Activated gamma-delta T cell (primary cell): ENCODE data around the gene TMED10.
"Not testable (repeated sequence)": the region's sequence is repeated elsewhere in the genome, so short reads cannot be mapped to it uniquely, and the experiment has no call there.

Experiments used
- DNase-seq: peaks from one replicate; lab custom pipeline; 2025; lab: John Stamatoyannopoulos, UW

Gene TMED10

DNA sequence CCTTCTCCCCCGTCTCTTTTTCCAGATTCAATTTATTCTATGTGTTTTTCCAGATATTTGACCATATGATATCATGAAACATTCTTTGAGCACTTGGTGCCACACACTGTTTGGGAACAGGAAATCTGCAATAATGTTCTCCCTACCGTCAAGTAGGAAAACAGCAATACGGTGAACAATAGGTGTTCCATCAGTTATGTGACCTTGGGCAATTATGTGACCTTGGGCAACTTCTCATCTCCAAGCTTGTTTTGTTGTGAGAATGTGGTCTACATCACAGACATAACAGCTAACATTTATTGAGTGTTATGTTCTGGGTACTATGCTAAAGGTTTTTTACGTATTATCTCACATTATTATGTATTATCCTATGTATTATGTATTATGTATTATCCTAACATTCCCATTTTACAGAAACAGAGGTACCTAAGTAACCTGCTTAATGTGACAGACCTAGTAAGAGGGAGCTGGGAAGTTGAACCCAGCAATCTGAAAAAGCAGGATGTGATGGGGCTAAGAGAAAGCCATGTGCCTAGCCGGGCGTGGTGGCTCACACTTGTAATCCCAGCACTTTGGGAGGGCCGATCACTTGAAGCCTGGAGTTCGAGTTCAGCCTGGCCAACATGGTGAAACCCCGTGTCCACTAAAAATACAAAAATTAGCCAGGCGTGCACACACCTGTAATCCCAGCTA lies 48.4 kb downstream of the TMED10 start:
- no peak for DNase-seq

DNA sequence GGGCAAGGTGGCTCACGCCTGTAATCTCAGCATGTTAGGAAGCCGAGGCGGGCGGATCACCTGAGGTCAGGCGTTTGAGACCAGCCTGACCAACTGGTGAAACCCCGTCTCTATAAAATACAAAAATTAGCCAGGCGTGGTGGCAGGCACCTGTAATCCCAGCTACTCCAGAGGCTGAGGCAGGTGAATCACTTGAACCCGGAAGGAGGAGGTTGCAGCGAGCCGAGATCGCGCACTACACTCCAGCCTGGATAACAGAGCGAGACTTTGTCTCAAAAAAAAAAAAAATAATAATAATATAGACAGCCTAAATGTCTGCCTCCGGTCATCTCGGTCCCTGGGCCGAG lies 49.0 kb downstream of the TMED10 start:
- not testable (repeated sequence) for DNase-seq

DNA sequence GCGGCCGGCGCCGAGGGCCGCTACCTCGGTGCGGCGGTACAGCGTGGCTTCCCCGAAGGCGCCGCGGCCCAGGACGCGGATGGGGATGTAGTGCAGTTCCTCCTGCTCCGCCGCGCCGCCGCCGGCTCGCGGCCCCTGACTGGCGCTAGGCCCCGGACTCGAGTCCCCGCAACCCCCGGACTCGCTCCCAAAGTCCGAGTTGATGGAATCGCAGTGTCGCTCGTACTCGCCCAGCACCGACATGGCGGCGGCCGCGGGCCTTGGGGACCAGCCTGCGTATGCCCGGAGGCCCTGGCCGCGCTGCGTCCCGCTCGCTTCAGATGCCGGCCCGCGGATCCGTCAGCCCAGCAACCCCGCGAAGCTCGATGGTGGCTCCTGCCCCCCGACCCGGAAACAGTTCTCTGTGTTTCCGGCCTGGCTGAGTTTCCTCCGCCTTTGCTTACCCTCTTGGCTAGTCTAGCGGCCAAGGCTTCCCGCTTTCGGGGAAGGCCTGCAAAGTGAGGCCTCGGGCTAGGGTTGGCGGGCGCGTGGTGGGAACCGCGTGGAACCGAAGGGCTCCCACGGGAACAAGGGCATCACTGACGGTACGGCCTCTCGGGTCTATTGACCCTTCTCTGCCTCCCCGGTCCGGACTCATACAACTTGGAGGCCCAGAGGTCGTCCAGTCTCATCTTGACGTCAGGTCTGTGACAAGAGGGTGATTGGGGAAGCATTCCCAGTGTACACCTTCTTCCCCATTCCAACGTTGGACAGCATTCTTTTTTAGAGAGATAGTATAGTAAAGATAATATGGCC lies 49.5 kb downstream of the TMED10 start, which contains the start of gene NEK9:
TSS of gene NEK9 (minus strand) at position 370 of the 795 bp plus-strand sequence. CDS start at position 243, 127 bp downstream.
- DNase-seq, result peak; percentile 65

DNA sequence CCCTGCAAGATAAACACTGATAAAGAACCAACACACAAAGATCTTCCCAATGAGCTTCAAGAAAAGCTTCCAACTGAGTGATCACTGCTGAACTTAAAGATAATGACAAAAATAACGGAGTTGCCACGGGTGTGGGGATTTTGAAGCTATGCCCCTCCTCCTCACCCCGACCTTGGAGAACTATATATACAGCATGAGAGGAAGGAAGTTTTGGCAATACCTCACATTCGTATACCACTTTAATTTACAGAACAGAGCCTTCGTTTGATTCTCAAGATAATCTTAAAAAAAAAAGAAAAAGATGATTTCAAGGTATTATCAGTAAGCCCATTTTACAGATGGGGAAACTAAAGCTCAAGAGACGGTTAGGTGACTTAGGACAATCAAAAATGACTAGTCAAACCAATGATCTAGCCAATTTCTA lies 50.3 kb downstream of the TMED10 start:
- no peak for DNase-seq

DNA sequence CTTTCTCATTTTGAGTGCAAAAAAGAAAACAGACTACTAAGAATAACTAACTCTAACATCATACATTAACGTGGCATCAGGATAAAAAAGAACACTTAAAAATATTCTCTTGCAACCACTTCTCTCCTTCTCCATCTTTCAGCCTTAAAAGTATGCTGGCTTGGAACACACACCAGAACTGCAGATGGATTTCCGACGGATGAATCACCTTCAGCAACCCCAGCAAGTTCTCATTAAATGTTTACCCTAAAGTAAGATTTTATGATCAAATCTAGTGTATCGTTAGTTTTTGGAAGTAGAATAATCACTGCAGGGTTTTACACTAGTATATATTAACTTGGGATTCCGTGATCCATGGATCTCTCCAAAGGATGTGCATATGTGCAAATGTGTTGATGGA lies 50.8 kb downstream of the TMED10 start:
- no peak for DNase-seq

DNA sequence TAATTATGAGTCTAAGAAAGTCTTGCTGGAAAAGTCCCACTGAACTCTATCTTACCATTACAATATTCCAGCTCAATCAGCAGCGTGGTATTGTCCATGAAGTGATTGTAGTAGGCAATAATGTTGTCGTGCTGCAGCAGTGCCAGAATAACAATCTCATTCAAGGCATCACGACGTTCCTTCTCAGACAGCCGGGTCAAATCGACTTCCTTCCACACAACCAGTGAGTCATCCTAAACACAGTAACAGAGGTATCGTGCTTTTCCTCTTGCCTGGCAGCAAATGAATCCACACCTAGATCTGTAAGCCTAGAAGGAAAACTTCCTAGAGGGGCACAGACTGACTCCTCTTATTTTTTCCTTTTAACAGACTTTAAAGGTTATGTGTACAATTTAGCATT lies 52.4 kb downstream of the TMED10 start:
- DNase-seq, result no peak

DNA sequence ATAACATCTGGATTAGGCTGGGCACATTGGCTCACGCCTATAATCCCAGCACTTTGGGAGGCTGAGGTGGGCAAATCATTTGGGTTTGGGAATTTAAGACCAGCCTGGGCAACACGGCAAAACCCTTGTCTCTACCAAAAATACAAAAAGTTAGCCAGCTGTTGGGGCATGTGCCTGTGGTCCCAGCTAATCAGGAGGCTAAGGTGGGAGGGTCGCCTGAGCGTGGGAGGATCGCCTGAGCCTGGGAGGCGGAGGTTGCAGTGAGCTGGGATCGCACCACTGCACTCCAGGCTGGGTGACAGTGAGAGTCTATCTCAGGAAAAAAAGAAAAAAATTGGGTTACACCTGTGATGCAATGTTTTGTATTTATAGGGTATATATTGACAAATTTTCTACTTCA lies 54.9 kb downstream of the TMED10 start:
- DNase-seq, result no peak

DNA sequence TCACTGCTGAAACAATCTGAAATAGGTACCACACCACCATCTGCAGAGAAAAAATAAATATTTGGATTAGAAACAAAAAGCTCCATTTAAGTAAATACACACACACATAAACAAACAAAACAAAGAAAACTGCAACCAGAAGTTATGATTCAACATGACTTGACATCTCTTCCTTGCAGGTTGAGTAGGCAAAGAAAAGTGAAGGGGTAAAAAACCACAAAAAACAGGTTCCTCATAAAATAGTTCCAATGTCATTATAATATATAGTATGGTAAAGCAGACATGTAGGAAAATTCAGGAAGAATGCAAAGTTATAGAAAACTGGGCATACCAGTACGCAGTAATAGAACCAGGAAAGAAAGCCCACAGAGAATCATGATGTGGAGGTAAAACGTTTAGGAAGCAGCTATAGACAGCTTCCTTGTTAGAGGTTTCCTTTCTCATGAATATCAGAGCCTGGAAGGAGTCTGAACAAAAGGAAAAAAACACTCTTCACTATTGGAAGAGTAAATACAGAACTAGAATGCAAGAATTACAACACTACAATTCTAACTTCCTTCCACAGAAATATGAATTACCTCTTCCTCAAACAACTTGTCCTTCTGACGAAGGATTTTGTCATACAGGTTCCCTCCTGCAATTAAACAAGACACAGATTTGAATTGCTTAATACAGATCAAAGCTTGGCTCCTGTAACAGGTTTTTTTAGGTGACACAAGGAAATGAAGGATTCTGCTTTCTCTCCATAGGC lies 55.7 kb downstream of the TMED10 start:
- no peak for DNase-seq

DNA sequence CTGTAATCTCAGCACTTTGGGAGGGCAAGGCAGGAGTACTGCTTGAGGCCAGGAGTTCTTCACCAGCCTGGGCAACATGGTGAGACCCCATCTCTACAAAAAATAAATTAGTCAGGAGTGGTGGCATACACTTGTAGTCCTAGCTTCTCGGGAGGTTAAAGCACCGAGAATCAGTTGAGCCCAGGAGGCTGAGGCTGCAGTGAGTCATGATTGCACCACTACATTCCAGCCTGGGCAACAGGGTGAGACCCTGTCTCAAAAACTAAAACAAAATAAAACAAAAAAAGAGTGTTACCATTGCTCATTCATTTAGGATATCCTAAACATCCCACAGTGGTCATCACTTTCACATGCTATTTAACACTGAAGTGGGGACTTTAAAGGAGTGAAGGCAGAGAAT lies 57.4 kb downstream of the TMED10 start:
- DNase-seq, result no peak

DNA sequence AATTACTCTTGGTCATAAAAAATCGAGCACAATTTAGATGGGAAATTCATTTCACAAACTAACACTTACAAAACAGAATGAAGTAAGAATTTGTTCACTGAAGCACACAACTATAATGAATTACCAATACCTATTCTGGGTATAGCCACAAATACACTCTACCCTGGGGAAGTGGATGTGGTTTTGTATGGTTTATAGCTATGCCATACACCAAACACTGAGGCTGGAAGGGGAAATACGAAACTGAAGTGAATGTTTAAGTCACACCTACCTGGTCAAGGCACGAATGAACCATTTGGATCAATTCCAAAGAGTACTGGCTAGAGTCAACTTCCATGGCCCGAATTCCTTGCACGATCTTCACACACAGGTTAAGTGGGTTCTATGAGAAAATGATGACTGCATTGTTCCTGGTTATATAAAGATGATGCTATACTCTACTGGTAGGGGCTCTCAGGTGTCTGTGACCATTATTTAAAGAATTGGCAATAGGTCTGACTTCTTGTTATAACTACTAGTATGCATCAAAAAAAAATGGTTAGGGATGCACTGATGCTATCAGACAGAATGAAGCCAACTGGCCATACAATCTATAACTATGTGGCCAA lies 62.4 kb downstream of the TMED10 start:
- no peak for DNase-seq

DNA sequence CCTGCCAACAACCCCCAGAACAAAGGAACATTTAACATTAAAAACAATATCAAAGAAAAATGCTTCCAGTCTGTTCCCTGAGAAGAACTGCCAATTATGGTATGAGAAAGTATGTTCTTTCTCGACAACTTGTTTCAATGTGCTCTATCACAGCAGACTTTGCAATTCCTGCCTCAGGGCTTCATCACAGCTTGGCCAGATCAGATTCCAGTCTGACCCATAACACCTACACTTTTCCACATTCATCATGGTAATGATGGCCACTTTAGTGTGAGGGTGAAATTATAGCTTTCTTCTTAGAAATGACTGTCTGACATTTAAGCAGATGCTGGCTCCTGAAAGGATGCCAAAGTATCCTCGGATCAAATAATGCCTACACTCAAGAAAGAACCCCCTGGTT lies 66.5 kb downstream of the TMED10 start:
- DNase-seq, result no peak

DNA sequence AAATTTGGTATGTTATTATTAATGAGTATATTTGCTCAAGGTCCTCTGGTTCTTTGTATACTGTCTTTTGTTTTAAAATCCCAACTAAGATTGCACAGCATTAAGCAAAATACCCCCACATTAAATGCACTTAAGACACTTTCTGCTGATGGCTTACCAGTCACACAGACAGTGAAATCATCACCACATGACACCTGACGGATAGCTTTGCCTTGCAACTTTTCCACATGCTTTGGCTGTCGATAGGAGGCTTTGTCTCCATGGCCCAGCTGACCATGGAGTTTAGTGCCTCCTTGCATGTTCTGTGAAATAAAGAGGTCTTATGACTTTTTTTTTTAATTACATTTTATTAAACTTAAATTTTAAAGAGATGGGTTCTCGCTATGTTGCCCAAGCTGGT lies 69.2 kb downstream of the TMED10 start:
- DNase-seq, result no peak

DNA sequence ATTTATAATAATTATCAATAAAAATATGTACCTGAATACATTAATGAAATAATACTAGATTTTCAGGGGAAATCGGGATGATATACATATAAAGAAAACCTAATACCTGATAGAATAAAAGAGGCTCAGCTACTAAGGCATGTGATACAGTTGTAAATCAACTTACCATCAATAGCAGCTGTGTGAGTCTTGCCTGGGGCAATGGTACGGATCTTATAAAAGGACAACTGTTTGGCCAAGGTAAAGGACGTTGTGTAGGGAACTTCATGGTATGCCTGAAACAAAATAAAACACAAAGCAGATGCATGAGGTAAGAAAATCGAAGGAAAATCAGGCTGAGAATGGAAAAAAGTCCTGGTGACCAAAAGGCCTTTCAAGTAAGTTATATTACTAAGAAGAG lies 74.9 kb downstream of the TMED10 start:
- DNase-seq, result no peak

DNA sequence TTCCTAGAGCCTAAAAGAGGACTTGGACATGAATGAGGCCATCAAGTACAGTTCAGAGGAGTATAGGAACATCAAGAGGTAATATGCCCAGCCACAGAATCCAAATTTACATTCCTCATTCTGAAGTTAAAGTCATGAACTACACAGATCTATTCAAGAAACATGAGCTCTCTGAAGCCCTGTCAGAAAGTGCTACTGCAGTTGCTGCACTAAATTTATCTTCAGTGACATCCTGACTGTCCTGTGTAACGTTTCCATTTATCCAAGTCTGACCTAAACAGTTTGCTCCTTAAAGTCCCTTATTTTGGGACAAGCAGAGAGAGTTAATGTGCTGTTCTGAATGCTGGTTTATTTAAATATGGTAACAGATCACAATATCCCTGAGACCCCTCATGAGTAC lies 77.7 kb downstream of the TMED10 start:
- no peak for DNase-seq

DNA sequence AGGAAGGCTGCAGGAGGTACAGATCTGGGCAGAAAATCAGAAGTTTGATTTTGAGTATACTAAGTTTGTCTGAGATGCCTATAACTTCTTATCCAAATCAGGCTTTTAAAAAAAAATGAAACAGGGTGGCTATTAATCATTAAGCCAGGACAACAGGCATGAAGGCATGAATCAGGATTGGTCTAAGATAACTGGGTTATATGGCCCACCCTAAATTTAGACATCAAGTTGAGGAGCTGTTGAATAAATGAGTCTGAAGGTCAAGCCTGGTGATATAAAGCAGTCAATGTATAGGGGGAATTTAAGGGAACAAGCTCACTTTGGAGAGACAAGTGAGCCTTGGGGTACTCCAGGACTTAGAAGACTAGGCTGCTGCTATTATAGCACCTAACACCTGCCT lies 78.2 kb downstream of the TMED10 start:
- no peak for DNase-seq

DNA sequence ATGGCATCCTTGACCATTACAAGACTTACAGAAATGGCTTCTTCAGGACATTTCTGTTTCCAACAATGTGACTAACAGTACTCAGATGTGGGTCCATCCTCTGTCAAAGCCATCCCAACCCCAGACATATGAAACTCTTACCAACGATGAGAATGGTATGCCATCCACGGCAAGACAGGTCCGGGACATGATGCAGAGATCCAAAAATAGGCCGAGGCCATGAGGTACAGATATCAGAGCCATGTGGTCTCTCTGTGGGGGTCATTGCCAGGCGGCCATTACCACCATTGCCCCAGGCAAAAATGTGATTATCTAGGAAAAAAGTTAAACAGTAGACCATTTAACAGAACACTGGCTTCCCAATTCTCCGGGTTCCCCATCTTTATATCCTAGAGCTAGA lies 79.5 kb downstream of the TMED10 start:
- no peak for DNase-seq

DNA sequence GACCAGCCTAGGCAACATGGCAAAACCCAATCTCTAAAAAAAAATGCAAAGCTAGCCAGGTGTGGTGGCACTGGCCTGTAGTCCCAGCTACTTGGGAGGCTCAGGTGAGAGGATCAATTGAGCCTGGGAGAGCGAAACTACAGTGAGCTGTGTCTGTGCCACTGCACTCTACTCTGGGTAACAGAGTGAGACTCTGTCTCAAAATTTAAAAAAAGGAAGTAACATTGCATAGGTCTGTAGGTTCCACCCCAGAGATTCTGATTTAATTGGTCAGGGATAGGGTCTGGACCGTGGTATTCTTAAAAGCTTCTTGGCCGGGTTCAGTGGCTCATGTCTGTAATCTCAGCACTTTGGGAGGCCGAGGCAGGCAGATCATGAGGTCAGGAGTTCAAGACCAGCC lies 80.7 kb downstream of the TMED10 start:
- no peak for DNase-seq

DNA sequence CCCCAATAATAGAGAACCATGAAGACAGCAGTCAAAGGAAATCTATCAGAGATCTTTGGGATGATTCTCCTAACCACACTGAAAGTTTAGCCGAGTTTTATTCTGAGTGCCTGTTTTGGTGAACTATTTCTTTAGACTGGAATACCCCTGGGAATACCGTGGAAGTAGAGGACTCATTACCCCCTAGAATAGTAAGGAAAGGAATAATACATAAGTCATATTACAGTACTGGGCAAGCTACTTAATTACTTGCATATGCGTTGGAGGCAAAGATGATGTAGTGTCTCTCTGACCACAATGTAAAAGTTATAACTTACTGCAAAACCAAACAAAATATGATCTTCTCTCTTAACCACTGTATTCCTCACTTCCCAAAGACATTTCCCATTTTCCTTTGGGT lies 81.5 kb downstream of the TMED10 start:
- DNase-seq, result no peak

DNA sequence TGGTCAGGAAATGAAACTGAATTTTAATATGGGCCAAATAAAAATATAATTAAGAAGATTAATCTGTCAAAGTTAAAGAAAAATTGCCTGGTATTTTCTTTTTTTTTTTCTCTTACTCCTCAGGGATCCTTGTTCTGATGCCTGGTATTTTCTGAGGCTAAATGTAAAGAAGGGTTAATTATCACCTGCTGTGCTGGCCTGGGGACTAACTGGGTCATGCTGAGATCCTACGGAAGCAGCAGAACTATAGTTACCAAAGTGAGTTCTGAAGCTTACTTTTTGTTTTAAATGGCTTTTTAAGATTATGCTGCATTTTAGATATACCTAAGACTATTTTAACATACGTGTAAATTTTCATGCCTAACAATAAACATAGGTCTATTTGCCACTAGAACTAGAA lies 83.7 kb downstream of the TMED10 start:
- DNase-seq, result no peak

DNA sequence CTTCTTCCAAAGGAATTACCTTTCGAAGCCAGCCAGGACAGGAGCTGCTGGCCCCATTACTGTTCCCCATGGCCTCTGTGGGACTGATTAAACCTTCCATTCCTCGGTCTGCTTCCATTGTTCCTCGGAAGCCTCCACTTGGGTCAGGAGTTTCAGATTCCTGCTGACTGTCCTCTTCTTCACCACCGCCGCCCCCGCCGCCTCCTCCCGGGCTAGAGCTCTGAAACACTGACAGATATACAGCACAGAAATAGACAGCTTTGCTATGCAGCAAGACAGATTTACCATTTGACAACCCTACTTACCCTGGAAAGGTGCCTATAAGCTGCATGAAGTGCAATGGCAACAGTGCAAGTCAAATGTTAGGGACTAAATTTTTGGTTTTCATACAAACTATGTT lies 85.2 kb downstream of the TMED10 start:
- DNase-seq, result no peak

DNA sequence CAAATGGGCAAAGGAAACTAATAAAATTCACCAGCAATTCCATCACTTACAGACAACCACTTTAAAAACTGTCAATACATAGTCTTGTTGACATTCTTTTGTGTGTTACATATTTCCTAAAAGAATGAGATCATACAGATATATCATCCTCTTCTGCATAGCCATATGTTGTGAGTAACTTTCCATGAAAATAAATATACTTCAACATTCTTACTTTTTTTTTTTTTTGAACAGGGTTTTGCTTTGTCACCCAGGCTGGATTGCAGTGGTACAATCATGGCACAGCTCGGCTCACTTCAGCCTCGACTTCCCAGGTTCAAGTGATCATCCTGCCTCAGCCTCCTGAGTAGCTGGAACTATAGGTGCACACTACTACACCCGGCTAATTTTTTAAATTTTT lies 86.1 kb downstream of the TMED10 start:
- DNase-seq, result no peak

DNA sequence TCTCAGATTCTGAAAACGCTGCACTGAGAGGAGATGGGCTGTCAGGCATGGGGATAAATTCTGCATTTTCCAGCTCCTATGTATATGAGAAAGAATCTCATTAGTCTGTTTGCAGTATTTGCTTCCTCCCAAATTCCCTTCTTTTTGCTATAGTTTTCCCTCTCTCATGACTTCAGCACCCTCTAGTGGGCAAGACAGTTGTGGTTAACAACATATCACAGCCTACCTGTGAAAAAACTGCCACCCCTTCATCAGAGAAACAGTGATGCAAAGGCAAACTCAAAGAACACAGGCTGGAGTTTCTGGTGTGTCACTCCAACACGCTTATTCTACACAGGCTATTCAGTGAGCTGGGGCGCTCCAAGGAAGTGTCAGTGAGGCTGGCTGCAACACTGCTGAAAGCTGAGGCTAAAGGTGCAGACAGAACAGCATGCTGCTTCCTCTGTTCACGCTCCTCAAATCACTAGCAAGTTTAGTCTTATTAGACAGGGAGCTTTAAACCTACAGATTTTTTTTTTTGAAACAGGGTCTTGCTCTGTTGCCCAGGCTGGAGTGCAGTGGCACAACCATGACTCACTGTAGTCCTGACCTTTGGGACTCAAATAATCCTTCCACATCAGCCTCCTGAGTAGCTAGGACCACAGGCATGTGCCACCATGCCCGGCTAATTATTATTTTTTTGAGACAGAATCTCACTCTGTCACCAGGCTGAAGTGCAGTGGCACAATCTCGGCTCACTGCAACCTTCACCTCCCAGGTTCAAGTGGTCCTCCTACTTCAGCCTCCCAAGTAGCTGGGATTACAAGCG lies 87.6 kb downstream of the TMED10 start:
- no peak for DNase-seq
